Heart left ventricle (tissue), 16 donors: ENCODE results near the gene RALGPS1. TPM values are rescaled to one million over a fixed set of nuclear protein-coding genes. Genes with fewer than 3 reads are reported as not detected.

Experiments
- ATAC-seq, 4 donors: fragments of 200-7000 bp; cut with Tn5 transposase; one replicate each; pipeline ENCODE4 v1.9.1; 2020 to 2022; ENCODE audit warnings: moderate library complexity in 4 of 4, mild to moderate bottlenecking in 3 of 4, moderate number of reproducible peaks in 1 of 4
- DNase-seq, 5 donors: peaks; one replicate each; pipeline ENCODE4 v3.0.0-alpha.2; 2020
- H3K27ac ChIP-seq, 12 donors: fragments of 200-600 bp; sonication (generic) in 4 of 12; one replicate each; pipeline versions ENCODE4 v1.5.0 to v1.8.0; 2016 to 2022; ENCODE audit warnings: mild to moderate bottlenecking in 2 of 12
- H3K27me3 ChIP-seq, 9 donors: fragments of 200-600 bp; sonication (generic) in 2 of 9; one replicate each; pipeline versions ENCODE4 v1.5.1 to v1.8.0; 2016 to 2022; ENCODE audit warnings: mild to moderate bottlenecking in 3 of 9
- H3K36me3 ChIP-seq, 9 donors: fragments of 200-600 bp; sonication (generic) in 2 of 9; one replicate each; pipeline versions ENCODE4 v1.5.0 to v1.8.0; 2018 to 2022; ENCODE audit warnings: mild to moderate bottlenecking in 2 of 9
- H3K4me1 ChIP-seq, 12 donors: fragments of 200-600 bp; sonication (generic) in 4 of 12; one replicate each; pipeline versions ENCODE4 v1.5.0 to v1.8.0; 2016 to 2022; ENCODE audit warnings: mild to moderate bottlenecking in 3 of 12
- H3K4me3 ChIP-seq, 12 donors: fragments of 200-600 bp; sonication (generic) in 4 of 12; one replicate each; pipeline versions ENCODE4 v1.5.0 to v1.8.0; 2017 to 2022; ENCODE audit warnings: mild to moderate bottlenecking in 9 of 12, moderate library complexity in 4 of 12
- H3K9me3 ChIP-seq, 12 donors: fragments of 200-600 bp; sonication (generic) in 4 of 12; one replicate each; pipeline versions ENCODE4 v1.5.0 to v1.8.0; 2016 to 2022; ENCODE audit warnings: mild to moderate bottlenecking in 1 of 12
- POLR2A ChIP-seq, 2 donors: fragments of 450-650 bp; IDR thresholded peaks; one replicate each; pipeline ENCODE4 v1.6.1; 2017; ENCODE audit warnings: antibody characterized with exemption in 2 of 2, mild to moderate bottlenecking in 2 of 2, moderate library complexity in 2 of 2
- WGBS, 4 donors: extraction: QIAGEN DNeasy Blood & Tissue Kit in 2 of 4; methylation state at CpG; one replicate each; pipeline versions ENCODE4 v1.1.5 to v1.1.7; 2013 to 2018; 5-methylcytosine and 5-hydroxymethylcytosine counted together
- intact Hi-C, 10 donors: fragments of 100-400 bp; cut with DNase I; formaldehyde crosslinking; loops; one replicate each; pipeline versions ENCODE4 v1.11.1 to v1.14.2; 2022
- polyA plus RNA-seq, 2 donors: library from polyadenylated mRNA; stranded (reverse); fragments of 200-250 nt; gene quantifications; one replicate each; pipeline ENCODE4 v1.2.3, GENCODE V29; 2013
- total RNA-seq, 9 donors: library from RNA; depleted of rRNA in 2 of 9; stranded (reverse); fragments of >200 nt in 2 of 9; fragmentation: NEBNext Ultra II Directional in 3 of 9; extraction: Animal tissue kit (Norgen Biotek cat#: 25700) in 3 of 9; gene quantifications; one replicate each; pipeline versions ENCODE4 v1.1.0 to v1.2.4, GENCODE V29; 2016 to 2023
- TF ChIP-seq, protein P1 (sequence below), 12 donors: fragments of 200-600 bp; sonication (generic) in 4 of 12; IDR thresholded peaks; one replicate each; pipeline versions ENCODE4 v1.5.0 to v1.8.0; 2018 to 2022; ENCODE audit warnings: antibody characterized with exemption in 12 of 12, mild to moderate bottlenecking in 5 of 12
- donor health status: ischemic (EF 13 %, LVEDD 7.1; RV severe dilation, severe dysfunction).
- donor health status: healthy with polysubstance abuse.
- donor health status: DM: no; HTN: yes; CAD: no.
- donor health status: DM: no; HTN: no; CAD: no.
- donor health status: ischemic (EF 25% LVEDD 6.9; RV normal size, moderate dysfunction).
- donor health status: ischemic (EF 25% LVEDD 5.7; RV mildly dilated, moderate dysfunction).
- donor health status: healthy.
- donor health status: DM: yes; HTN: yes; CAD: no.
- donor health status: ischemic (EF 35%, LVEDD 5.7; RV mildly dilated, moderate dysfunction).
- donor health status: nonischemic (EF 11% LVEDD 7.7; RV severe dilation, severe dysfunction).
- donor health status: DM: yes; HTN: yes; CAD: no.
- donor health status: PGD.
- donor health status: ischemic (EF 29% LVEDD 5.4; RV normal size, mild dysfunction).
- donor health status: nonischemic (EF 23%, LVEDD 6.1; RV moderate dilation, normal function).

The RALGPS1 gene
- total and polyA plus RNA-seq, 11 donors = 8.0 to 21.8 (median 14.4) TPM

- peak overlapping the region in 9 of 12 donors; percentile 2 to 83 (median 34) for H3K27ac ChIP-seq
- ATAC-seq (no peak), DNase-seq (peak in 1 of 5 donors; percentile 5)
- no peaks in the 10 kb centered on the region for H3K9me3 ChIP-seq
- no peak overlapping the region for H3K4me3 ChIP-seq
- no peaks in the 10 kb centered on the region for H3K27me3 ChIP-seq
- 74 to 84% (median 79%) methylated on average over 4 of the region's 4 CpGs for WGBS, 4 donors
- peaks cover 0 to 57% (median 35%) of the 10 kb centered on the region in 9 donors for H3K36me3 ChIP-seq
- H3K4me1 ChIP-seq = peaks cover 2 to 90% (median 46%) of the 10 kb centered on the region in 12 donors
- TF ChIP-seq, protein P1, sequence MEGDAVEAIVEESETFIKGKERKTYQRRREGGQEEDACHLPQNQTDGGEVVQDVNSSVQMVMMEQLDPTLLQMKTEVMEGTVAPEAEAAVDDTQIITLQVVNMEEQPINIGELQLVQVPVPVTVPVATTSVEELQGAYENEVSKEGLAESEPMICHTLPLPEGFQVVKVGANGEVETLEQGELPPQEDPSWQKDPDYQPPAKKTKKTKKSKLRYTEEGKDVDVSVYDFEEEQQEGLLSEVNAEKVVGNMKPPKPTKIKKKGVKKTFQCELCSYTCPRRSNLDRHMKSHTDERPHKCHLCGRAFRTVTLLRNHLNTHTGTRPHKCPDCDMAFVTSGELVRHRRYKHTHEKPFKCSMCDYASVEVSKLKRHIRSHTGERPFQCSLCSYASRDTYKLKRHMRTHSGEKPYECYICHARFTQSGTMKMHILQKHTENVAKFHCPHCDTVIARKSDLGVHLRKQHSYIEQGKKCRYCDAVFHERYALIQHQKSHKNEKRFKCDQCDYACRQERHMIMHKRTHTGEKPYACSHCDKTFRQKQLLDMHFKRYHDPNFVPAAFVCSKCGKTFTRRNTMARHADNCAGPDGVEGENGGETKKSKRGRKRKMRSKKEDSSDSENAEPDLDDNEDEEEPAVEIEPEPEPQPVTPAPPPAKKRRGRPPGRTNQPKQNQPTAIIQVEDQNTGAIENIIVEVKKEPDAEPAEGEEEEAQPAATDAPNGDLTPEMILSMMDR (IDR thresholded peaks at IDR 0.05) = no peak
- no peak for TF ChIP-seq POLR2A (IDR thresholded peaks at IDR 0.05)
- intact Hi-C loops = no loop called here
Measured at GRCh38 chr9:127106466-127106855, 191.9 kb downstream of the RALGPS1 start.

GRCh38 chr9:127107171-127107928 is 192.8 kb downstream of the RALGPS1 start:
- Histone ChIP-seq H3K4me1 (peaks cover 6 to 95% (median 55%) of the 10 kb centered on the region in 12 donors), H3K36me3 (peaks cover 0 to 57% (median 35%) of the 10 kb centered on the region in 9 donors), H3K4me3 (no peak overlapping the region), H3K9me3 (no peaks in the 10 kb centered on the region), H3K27ac (peak overlapping the region in 7 of 12 donors; percentile 13 to 75 (median 31)), H3K27me3 (no peaks in the 10 kb centered on the region)
- WGBS, 4 donors = 57 to 64% (median 61%) methylated on average over 11 of the region's 11 CpGs
- DNase-seq (peak in 1 of 5 donors; percentile 24), ATAC-seq (no peak)
- intact Hi-C loops = no loop called here
- no peak for TF ChIP-seq POLR2A (IDR thresholded peaks at IDR 0.05)
- TF ChIP-seq, protein P1 (IDR thresholded peaks at IDR 0.05) = no peak

- no peak for TF ChIP-seq POLR2A (IDR thresholded peaks at IDR 0.05)
- TF ChIP-seq, protein P1 (IDR thresholded peaks at IDR 0.05) = no peak
- ATAC-seq (no peak), DNase-seq (peak in 1 of 5 donors; percentile 28)
- Histone ChIP-seq H3K36me3 (peaks cover 0 to 52% (median 27%) of the 10 kb centered on the region in 9 donors), H3K9me3 (no peaks in the 10 kb centered on the region), H3K27me3 (no peaks in the 10 kb centered on the region), H3K27ac (peak overlapping the region in 8 of 12 donors; percentile 15 to 75 (median 43)), H3K4me1 (peaks cover 8 to 96% (median 58%) of the 10 kb centered on the region in 12 donors), H3K4me3 (no peak overlapping the region)
- intact Hi-C loops = no loop called here
- 93 to 96% (median 95%) methylated on average over 26 to 38 of the region's 38 CpGs for WGBS, 4 donors
Measured at GRCh38 chr9:127107929-127108876, 193.6 kb downstream of the RALGPS1 start.
